GM21619 (cell line): Measurements from ENCODE around the gene SMARCC2.
"Not testable (repeated sequence)": the region's sequence is repeated elsewhere in the genome, so short reads cannot be mapped to it uniquely, and the experiment has no call there.

Experiments
- ATAC-seq: cut with Tn5 transposase; IDR thresholded peaks from one replicate; pipeline ENCODE4 v1.9.1; 2021; ENCODE audit not compliant: unreplicated experiment

Gene SMARCC2

DNA sequence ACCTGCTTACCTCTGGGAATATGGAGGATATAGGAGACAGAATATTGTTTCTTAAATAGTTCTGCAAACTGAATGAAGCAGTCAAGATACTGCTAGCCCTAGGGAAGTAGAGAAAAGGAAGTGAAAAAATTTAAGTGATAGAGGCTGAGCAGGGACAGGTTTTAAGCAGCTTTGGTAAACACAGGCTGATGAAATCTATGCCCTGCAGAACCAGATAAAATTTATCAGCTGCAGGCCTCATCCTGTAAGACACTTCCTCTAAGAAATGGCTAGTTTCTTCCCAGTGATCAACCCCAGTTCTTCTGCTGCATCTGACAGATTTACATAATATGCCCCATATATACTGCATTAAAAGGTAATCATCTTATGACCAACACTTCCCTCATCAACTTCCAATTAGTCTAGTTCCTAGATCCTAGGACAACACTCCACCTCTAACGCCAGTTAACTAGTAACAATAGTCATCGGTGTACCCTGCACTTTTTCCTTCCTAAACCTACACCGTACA, 62.5 kb downstream of the SMARCC2 start:
- ATAC-seq = no peak

GRCh38 chr12:56124133-56124532, 65.2 kb downstream of the SMARCC2 start:
- no peak for ATAC-seq

GRCh38 chr12:56122637-56123036, 66.6 kb downstream of the SMARCC2 start:
- ATAC-seq = no peak

GRCh38 chr12:56121204-56121870, 67.9 kb downstream of the SMARCC2 start:
- ATAC-seq = no peak

- no peak for ATAC-seq
Observed at GRCh38 chr12:56120158-56120846, 69.0 kb downstream of the SMARCC2 start.

DNA sequence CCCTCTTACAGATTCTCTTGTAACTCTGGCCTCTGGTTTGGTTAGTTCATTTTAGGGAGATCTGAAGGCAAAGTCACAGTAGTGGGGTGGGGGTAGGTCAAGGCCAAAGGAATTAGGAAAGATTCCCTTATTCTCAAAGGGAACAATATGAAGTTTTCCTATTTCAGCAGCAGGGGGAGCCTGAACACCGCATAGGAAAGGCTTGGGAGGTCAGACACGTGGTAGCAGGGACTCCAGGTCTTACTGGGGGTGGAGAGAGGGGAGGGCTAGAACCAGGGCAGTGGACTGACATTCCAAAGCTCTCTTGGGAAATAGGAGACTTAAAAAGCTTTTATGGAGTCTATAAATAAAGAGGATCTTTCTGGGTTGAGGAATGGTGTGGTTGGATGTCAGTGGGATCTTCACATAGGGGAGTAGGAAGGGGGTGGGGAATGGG, 69.9 kb downstream of the SMARCC2 start:
- ATAC-seq = no peak

DNA sequence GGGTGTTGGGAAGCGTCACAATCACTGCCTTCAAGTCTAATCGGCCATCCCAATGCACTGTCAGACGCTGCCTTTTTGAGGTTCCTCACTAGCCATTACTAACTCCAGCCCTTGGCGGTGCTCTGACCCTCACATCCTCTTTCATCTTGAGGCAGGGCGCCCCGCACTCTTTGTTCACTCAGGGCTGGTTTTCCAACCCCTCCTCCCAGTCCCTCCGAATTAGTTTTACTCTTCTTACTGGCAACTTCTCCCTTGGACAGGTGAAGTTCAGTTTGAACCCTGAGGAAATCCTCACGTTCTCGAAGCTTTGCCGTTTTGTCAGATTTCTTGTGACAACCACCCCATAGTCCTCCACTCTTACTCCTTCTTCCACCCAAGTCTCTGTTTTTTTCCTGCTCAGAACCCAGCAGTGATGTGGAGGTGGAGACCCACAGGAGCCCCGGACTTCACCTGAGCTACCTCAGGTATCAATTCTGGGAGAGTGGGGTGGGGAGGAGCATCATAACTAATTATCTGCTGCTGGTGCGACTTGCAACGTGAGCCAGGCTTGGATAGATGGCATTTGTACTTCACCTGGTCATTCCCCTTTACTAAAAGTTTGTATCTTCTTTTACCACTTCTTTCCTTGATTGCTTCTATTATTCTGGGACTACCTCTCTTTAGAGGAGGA, 70.5 kb downstream of the SMARCC2 start:
- ATAC-seq = peak; percentile 4

DNA sequence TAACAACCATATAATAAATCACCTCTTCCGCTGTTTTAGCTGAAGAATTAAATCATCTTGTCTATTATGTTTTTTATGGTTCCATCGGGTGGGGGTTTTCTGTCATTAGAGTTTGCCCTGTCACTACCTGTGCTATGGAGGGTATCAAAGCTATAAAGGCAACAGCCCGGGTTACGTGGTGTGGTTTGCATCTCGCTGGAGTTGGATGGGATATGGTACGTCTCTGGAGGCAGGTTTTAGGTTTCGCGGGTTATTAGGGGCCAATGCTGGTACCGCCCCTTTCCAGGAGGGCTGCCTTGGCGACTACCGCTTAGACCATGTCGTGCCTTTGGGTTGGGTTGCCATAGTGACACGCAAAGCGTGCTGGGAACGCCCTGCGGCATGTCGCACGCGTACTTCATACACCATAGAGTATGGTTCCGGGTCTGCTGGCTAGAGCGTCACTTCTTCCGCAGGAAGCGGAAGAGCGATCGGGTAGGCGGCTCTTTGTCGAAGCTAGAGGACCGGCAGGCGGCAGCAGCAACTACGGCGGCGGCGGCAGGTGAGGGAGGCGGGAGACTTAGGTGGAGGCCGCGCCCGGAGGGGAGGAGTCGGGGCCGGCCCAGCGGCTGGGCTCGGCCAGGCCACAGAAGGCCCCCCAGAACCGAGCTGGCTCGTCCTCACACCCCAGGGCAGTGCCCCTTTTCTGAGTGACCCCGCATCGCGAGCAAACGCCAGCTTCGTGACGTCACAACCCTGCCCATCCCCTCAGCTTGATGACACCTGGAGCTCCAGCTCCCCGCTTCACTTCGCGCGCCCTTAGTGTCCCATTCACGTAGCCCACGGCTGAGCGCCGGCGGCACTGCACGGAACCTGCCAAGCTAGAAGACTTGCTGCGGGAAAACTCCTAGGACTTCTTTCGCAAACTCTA, 71.2 kb downstream of the SMARCC2 start, which contains the start of gene ZC3H10:
Gene ZC3H10, plus strand, starts transcription at position 489 of the 910 bp plus-strand sequence. CDS start 2,297 bp downstream, outside the sequence.
- peak; percentile 76 for ATAC-seq

DNA sequence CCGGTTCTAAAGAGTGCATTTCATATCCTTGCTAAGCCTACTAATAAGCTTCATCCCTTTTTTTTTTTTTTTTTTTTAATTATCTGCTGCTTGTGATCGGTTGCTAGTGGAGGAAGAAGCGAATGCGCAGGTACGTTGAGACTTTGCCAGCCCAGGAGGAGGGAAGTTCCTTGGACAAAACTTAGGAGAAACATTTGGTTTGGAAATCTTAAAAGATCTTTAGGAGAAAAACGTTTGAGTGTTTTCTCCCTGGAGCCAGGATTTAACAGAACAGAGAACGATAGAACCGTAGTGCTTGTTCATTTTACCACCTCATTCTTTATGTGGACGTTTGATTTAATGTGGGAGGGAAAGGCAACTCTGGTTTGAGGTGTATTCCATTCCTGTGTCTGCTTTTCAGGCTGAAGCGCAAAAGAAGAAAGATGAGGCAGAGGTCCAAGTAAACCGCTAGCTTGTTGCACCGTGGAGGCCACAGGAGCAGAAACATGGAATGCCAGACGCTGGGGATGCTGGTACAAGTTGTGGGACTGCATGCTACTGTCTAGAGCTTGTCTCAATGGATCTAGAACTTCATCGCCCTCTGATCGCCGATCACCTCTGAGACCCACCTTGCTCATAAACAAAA, 72.1 kb downstream of the SMARCC2 start:
- ATAC-seq = not testable (repeated sequence)

DNA sequence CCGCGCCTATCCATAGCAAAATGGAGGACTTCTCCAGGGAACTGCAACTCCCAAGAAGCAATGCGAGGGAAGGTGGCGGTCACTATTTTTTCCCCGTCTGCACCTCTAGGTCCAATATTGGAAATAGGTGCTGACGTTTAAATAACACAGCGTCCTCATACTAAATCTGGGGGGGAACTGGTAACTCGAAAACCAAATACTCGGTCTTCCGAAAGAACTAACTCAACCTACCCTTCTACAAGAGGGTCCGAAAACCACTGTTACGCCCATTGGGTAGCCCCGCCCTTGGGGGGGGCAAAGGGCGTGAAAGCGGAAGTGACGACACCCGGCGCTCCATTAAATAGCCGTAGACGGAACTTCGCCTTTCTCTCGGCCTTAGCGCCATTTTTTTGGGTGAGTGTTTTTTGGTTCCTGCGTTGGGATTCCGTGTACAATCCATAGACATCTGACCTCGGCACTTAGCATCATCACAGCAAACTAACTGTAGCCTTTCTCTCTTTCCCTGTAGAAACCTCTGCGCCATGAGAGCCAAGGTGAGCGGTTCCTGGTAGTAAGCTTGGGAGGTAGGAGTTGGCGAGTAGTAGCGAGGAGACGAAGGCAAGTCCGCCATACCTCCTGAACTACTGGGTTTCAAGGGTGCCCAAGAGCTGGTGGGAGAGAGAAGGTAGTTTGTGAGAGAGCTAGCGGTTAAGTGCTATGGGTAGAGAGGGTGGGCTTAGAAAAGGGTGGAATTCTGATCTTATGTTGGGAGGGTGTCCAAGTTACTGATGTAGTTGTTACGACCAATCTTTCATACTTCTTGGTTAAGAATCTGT, 72.8 kb downstream of the SMARCC2 start, which contains the start of gene RPL41:
Gene RPL41, plus strand, starts transcription at position 367 of the 815 bp plus-strand sequence.
- peak; percentile 36 for ATAC-seq

GRCh38 chr12:56115329-56115728, 74.0 kb downstream of the SMARCC2 start:
- ATAC-seq = no peak

GRCh38 chr12:56114084-56114483, 75.2 kb downstream of the SMARCC2 start:
- no peak for ATAC-seq
